ENCODE data around the gene EDN1.

EDN1 gene

GRCh38 chr6:12275107-12275506 lies 15.1 kb upstream of the EDN1 start:
- TF ChIP-seq POLR2A (IDR thresholded peaks at IDR 0.05; ENCODE audit: extremely low read depth, insufficient read length) (no peak), MYC (IDR thresholded peaks at IDR 0.05; ENCODE audit: low read depth, low read length) (peak; percentile 44; the same call in 1 of the 2 replicates)
- TF ChIP-seq, protein P1, sequence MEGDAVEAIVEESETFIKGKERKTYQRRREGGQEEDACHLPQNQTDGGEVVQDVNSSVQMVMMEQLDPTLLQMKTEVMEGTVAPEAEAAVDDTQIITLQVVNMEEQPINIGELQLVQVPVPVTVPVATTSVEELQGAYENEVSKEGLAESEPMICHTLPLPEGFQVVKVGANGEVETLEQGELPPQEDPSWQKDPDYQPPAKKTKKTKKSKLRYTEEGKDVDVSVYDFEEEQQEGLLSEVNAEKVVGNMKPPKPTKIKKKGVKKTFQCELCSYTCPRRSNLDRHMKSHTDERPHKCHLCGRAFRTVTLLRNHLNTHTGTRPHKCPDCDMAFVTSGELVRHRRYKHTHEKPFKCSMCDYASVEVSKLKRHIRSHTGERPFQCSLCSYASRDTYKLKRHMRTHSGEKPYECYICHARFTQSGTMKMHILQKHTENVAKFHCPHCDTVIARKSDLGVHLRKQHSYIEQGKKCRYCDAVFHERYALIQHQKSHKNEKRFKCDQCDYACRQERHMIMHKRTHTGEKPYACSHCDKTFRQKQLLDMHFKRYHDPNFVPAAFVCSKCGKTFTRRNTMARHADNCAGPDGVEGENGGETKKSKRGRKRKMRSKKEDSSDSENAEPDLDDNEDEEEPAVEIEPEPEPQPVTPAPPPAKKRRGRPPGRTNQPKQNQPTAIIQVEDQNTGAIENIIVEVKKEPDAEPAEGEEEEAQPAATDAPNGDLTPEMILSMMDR (IDR thresholded peaks at IDR 0.05; ENCODE audit: low read depth, low read length): no peak
- TF ChIP-seq, protein P2, sequence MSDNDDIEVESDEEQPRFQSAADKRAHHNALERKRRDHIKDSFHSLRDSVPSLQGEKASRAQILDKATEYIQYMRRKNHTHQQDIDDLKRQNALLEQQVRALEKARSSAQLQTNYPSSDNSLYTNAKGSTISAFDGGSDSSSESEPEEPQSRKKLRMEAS (IDR thresholded peaks at IDR 0.05; ENCODE audit: low read depth, low read length): peak; percentile 78
- peak; percentile 83 for DNase-seq (ENCODE audit: low read depth)
- no peak overlapping the region for H3K4me3 ChIP-seq (ENCODE audit: low read depth, low read length)

DNA sequence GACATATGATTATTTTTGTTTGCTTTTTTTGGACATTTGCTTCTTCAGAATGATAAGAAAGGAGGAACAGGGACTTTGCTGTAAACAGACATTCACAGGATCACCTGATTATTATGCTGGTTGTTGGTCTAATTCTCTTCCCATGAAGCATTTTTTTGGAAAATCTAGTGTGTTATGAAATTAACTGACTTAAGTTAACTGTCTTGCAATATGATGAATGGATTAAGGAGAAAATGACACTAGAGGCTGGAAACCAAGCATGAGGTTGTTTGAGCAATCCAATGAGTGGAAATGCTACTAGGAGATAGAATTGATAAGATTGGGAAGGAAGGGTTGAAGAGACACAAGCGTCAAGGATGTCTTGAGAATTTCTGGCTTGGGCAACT lies 13.2 kb upstream of the EDN1 start:
- H3K4me3 ChIP-seq (ENCODE audit: low read depth, low read length): no peak overlapping the region
- no peak for DNase-seq (ENCODE audit: low read depth)
- no peak for TF ChIP-seq POLR2A (IDR thresholded peaks at IDR 0.05; ENCODE audit: extremely low read depth, insufficient read length)

- no peak for DNase-seq (ENCODE audit: low read depth)
- no peak overlapping the region for H3K4me3 ChIP-seq (ENCODE audit: low read depth, low read length)
- TF ChIP-seq POLR2A (IDR thresholded peaks at IDR 0.05; ENCODE audit: extremely low read depth, insufficient read length): no peak
- TF ChIP-seq, protein P1 (IDR thresholded peaks at IDR 0.05; ENCODE audit: low read depth, low read length): no peak
- TF ChIP-seq, protein P2 (IDR thresholded peaks at IDR 0.05; ENCODE audit: low read depth, low read length): no peak
These were observed 12.8 kb upstream of the EDN1 start for GRCh38 chr6:12277386-12277785.

DNA sequence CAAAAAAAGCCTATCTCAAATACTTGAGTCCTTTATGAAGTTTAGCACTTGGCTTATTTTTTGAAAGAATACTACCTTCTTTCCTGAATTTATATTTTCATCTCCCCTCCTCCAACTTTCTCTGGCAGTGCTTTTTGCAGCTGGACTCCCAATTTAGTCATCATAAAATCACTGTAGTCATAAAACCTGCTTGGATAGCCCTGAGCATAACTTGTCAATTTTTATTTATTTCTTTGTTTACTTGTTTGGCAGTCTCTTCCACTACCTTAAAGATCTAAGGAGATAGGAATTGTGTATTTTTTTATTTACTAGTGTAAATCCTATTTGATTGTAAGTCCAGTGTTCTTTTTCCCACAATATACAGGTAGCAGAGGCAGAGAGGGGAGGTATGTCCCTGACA lies 11.2 kb upstream of the EDN1 start:
- no peak for DNase-seq (ENCODE audit: low read depth)
- TF ChIP-seq POLR2A (IDR thresholded peaks at IDR 0.05; ENCODE audit: extremely low read depth, insufficient read length): no peak
- no peak for TF ChIP-seq MYC (IDR thresholded peaks at IDR 0.05; ENCODE audit: low read depth, low read length)
- TF ChIP-seq, protein P1 (IDR thresholded peaks at IDR 0.05; ENCODE audit: low read depth, low read length): no peak
- TF ChIP-seq, protein P2 (IDR thresholded peaks at IDR 0.05; ENCODE audit: low read depth, low read length): no peak
- H3K4me3 ChIP-seq (ENCODE audit: low read depth, low read length): no peak overlapping the region

GRCh38 chr6:12279322-12280091 lies 10.7 kb upstream of the EDN1 start:
- no peak overlapping the region for H3K4me3 ChIP-seq (ENCODE audit: low read depth, low read length)
- DNase-seq (ENCODE audit: low read depth): no peak
- TF ChIP-seq, protein P1 (IDR thresholded peaks at IDR 0.05; ENCODE audit: low read depth, low read length): no peak
- no peak for TF ChIP-seq MYC (IDR thresholded peaks at IDR 0.05; ENCODE audit: low read depth, low read length)

DNA sequence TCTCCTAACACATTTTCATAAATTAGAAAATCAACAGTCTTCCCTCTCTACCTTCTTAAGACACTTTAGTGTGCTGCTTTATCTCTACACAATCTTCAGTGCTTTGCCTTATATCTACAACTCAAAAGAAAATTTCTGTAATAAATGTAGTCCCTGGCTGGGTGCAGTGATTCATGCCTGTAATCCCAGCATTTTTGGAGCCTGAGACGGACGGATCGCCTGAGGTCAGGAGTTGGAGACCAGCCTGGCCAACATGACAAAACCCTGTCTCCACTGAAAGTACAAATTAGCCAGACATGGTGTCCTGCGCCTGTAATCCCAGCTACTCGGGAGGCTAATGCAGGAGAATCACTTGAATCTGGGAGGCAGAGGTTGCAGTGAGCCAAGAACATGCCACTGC lies 9.7 kb upstream of the EDN1 start:
- no peak for TF ChIP-seq MYC (IDR thresholded peaks at IDR 0.05; ENCODE audit: low read depth, low read length)
- TF ChIP-seq, protein P1 (IDR thresholded peaks at IDR 0.05; ENCODE audit: low read depth, low read length): no peak
- TF ChIP-seq, protein P2 (IDR thresholded peaks at IDR 0.05; ENCODE audit: low read depth, low read length): no peak
- no peak for TF ChIP-seq POLR2A (IDR thresholded peaks at IDR 0.05; ENCODE audit: extremely low read depth, insufficient read length)
- H3K4me3 ChIP-seq (ENCODE audit: low read depth, low read length): no peak overlapping the region
- DNase-seq (ENCODE audit: low read depth): no peak

Data from NB4 (cell line).